Colonic mucosa (tissue), 4 donors: ENCODE data around the gene FGF14. TPM values are rescaled to one million over a fixed set of nuclear protein-coding genes. Genes with fewer than 3 reads are reported as not detected.

Source experiments
- DNase-seq: peaks from one replicate; pipeline ENCODE4 v3.0.0-alpha.2; 2020
- H3K27ac ChIP-seq: fragments of 200-600 bp; one replicate; pipeline ENCODE4 v1.8.0; 2021
- H3K27me3 ChIP-seq: fragments of 200-600 bp; one replicate; pipeline ENCODE4 v1.8.0; 2021
- H3K36me3 ChIP-seq: fragments of 200-600 bp; one replicate; pipeline ENCODE4 v1.8.0; 2021
- H3K4me1 ChIP-seq: fragments of 200-600 bp; one replicate; pipeline ENCODE4 v1.8.0; 2021; ENCODE audit warnings: mild to moderate bottlenecking
- H3K4me3 ChIP-seq: fragments of 200-600 bp; one replicate; pipeline ENCODE4 v1.8.0; 2021
- H3K9ac ChIP-seq, 2 donors: one replicate each; pipeline ENCODE4 v1.7.0; 2013; ENCODE audit warnings: control low read depth in 2 of 2, low read depth in 2 of 2, low read length in 2 of 2
- H3K9me3 ChIP-seq: fragments of 200-600 bp; one replicate; pipeline ENCODE4 v1.8.0; 2021
- CTCF ChIP-seq: fragments of 200-600 bp; IDR thresholded peaks from one replicate; pipeline ENCODE4 v1.8.0; 2022; ENCODE audit warnings: antibody characterized with exemption, mild to moderate bottlenecking
- intact Hi-C: fragments of 100-400 bp; cut with DNase I; formaldehyde crosslinking; loops from one replicate; pipeline ENCODE4 v1.14.1; 2022
- total RNA-seq, 2 donors: library from RNA; stranded (reverse); fragmentation: NEBNext Ultra II Directional in 1 of 2; extraction: Animal tissue kit (Norgen Biotek cat#: 25700) in 1 of 2; gene quantifications; one replicate each; pipeline ENCODE4 v1.2.1, GENCODE V29; 2021
- donor health status: healthy.
- donor health status: DM: no; HTN: no; CAD: no.
- donor health status: DM: no; HTN: no; CAD: no.

The FGF14 gene
- total RNA-seq, 2 donors from 2014 or later, result 0.62 to 0.85 TPM

- Histone ChIP-seq H3K4me1 (peaks cover 8% of the 10 kb centered on the region), H3K4me3 (no peak overlapping the region), H3K27me3 (peaks cover 18% of the 10 kb centered on the region), H3K27ac (no peak overlapping the region), H3K9me3 (no peaks in the 10 kb centered on the region), H3K9ac (no peak overlapping the region), H3K36me3 (no peaks in the 10 kb centered on the region)
- DNase-seq, result no peak
- intact Hi-C loops, result no loop called here
- TF ChIP-seq CTCF, result no peak
These were observed 5.9 kb downstream of the FGF14 start for GRCh38 chr13:102395939-102396338.

- Histone ChIP-seq H3K27ac (peak overlapping the region; percentile 57), H3K9me3 (no peaks in the 10 kb centered on the region), H3K36me3 (no peaks in the 10 kb centered on the region), H3K27me3 (peaks cover 10% of the 10 kb centered on the region), H3K9ac (no peak overlapping the region), H3K4me1 (peaks cover 5% of the 10 kb centered on the region), H3K4me3 (peak overlapping the region; percentile 85)
- no peak for DNase-seq
- intact Hi-C loops, result no loop called here
- TF ChIP-seq CTCF, result no peak
These were observed 6.7 kb downstream of the FGF14 start for GRCh38 chr13:102395174-102395573.

GRCh38 chr13:102394158-102395053 is 7.4 kb downstream of the FGF14 start:
- H3K27me3 ChIP-seq, result peaks cover 3% of the 10 kb centered on the region
- H3K4me1 ChIP-seq, result peaks cover 5% of the 10 kb centered on the region
- intact Hi-C loops, result no loop called here
- no peaks in the 10 kb centered on the region for H3K9me3 ChIP-seq
- H3K36me3 ChIP-seq, result no peaks in the 10 kb centered on the region
- peak overlapping the region; percentile 52 to 58 for H3K9ac ChIP-seq
- TF ChIP-seq CTCF, result no peak
- peak; percentile 94 for DNase-seq
- peak overlapping the region; percentile 85 for H3K4me3 ChIP-seq
- H3K27ac ChIP-seq, result peak overlapping the region; percentile 57

- Histone ChIP-seq H3K27me3 (no peaks in the 10 kb centered on the region), H3K27ac (no peak overlapping the region), H3K9ac (no peak overlapping the region), H3K36me3 (no peaks in the 10 kb centered on the region), H3K4me1 (peaks cover 5% of the 10 kb centered on the region), H3K4me3 (no peak overlapping the region), H3K9me3 (no peaks in the 10 kb centered on the region)
- intact Hi-C loops, result no loop called here
- TF ChIP-seq CTCF, result no peak
- DNase-seq, result no peak
These were observed 9.2 kb downstream of the FGF14 start for GRCh38 chr13:102392481-102393209.

- H3K4me3 ChIP-seq, result no peak overlapping the region
- TF ChIP-seq CTCF, result no peak
- intact Hi-C loops, result no loop called here
These were observed 15.4 kb downstream of the FGF14 start for GRCh38 chr13:102386461-102386860.

More at GRCh38 chr13:102386461-102386860, 15.4 kb downstream of the FGF14 start:
- Histone ChIP-seq H3K4me1 (no peaks in the 10 kb centered on the region), H3K27me3 (no peaks in the 10 kb centered on the region), H3K9me3 (no peaks in the 10 kb centered on the region), H3K9ac (no peak overlapping the region), H3K27ac (no peak overlapping the region), H3K36me3 (no peaks in the 10 kb centered on the region)
- no peak for DNase-seq
